Measurements from ENCODE around the gene PHKG1. TPM values are rescaled to one million over a fixed set of nuclear protein-coding genes. Genes with fewer than 3 reads are reported as not detected.

The PHKG1 gene
- polyA plus RNA-seq, 1 donor (not counting 4 experiments of a cell fraction or from before 2014, with no cell fraction given) = 0.25 TPM

GRCh38 chr7:56087445-56087844, 5.3 kb downstream of the PHKG1 start:
- Histone ChIP-seq H3K27me3 (ENCODE audit: control insufficient read depth, extremely low read depth, insufficient read depth, low read length) (no peaks in the 10 kb centered on the region), H3K36me3 (ENCODE audit: control insufficient read depth in 2 of 2, extremely low read depth in 1 of 2, insufficient read depth in 2 of 2, low read length in 2 of 2) (peaks cover 0 to 10% of the 10 kb centered on the region in 2 experiments), H3K4me3 (ENCODE audit: control insufficient read depth in 2 of 3, extremely low read depth in 1 of 3, insufficient read depth in 2 of 3, low read depth in 1 of 3, low read length in 3 of 3) (no peak overlapping the region), H4K20me1 (ENCODE audit: control insufficient read depth, extremely low read depth, insufficient read depth, low read length) (no peaks in the 10 kb centered on the region), H3K9me1 (ENCODE audit: control insufficient read depth, extremely low read depth, insufficient read depth, low read length) (no peaks in the 10 kb centered on the region), H3K27ac (ENCODE audit: control insufficient read depth, insufficient read depth, low read length) (no peak overlapping the region), H3K9me3 (ENCODE audit: control insufficient read depth, low read depth, low read length) (no peaks in the 10 kb centered on the region), H3K4me2 (ENCODE audit: control insufficient read depth, extremely low read depth, insufficient read depth, low read depth, low read length) (no peak overlapping the region), H3K4me1 (ENCODE audit: control insufficient read depth, extremely low read depth, insufficient read depth, low read length) (no peaks in the 10 kb centered on the region), H3K9ac (ENCODE audit: control insufficient read depth, extremely low read depth, insufficient read depth, low read length) (no peak overlapping the region), H2AFZ (ENCODE audit: control insufficient read depth, low read length) (no peak overlapping the region), H3K79me2 (ENCODE audit: control insufficient read depth, insufficient read depth, low read length) (no peaks in the 10 kb centered on the region)
- no peak for DNase-seq (ENCODE audit: low read depth, low spot score)
- no peak for FAIRE-seq
- dilution Hi-C loops (cut with MboI; ENCODE audit: extremely low pct_ligation_motif_present, low sequenced_read_pairs) = no loop called here
- TF ChIP-seq EZH2 (IDR thresholded peaks at IDR 0.05; ENCODE audit: low read length) = no peak
- no peak for TF ChIP-seq CTCF (optimal IDR thresholded peaks at IDR 0.05 in 1 of 3, IDR thresholded peaks at IDR 0.05 in 1 of 3, conservative IDR thresholded peaks at IDR 0.05 in 1 of 3; ENCODE audit: extremely low read depth in 1 of 3, insufficient read depth in 2 of 3, low read length in 3 of 3)

- dilution Hi-C loops (cut with MboI; ENCODE audit: extremely low pct_ligation_motif_present, low sequenced_read_pairs) = no loop called here
- Histone ChIP-seq H4K20me1 (ENCODE audit: control insufficient read depth, extremely low read depth, insufficient read depth, low read length) (no peaks in the 10 kb centered on the region), H3K4me3 (ENCODE audit: control insufficient read depth in 2 of 3, extremely low read depth in 1 of 3, insufficient read depth in 2 of 3, low read depth in 1 of 3, low read length in 3 of 3) (no peak overlapping the region), H3K9me1 (ENCODE audit: control insufficient read depth, extremely low read depth, insufficient read depth, low read length) (no peaks in the 10 kb centered on the region), H3K9me3 (ENCODE audit: control insufficient read depth, low read depth, low read length) (no peaks in the 10 kb centered on the region), H3K79me2 (ENCODE audit: control insufficient read depth, insufficient read depth, low read length) (no peaks in the 10 kb centered on the region), H3K9ac (ENCODE audit: control insufficient read depth, extremely low read depth, insufficient read depth, low read length) (no peak overlapping the region), H2AFZ (ENCODE audit: control insufficient read depth, low read length) (no peak overlapping the region), H3K27me3 (ENCODE audit: control insufficient read depth, extremely low read depth, insufficient read depth, low read length) (no peaks in the 10 kb centered on the region), H3K4me2 (ENCODE audit: control insufficient read depth, extremely low read depth, insufficient read depth, low read depth, low read length) (no peak overlapping the region), H3K36me3 (ENCODE audit: control insufficient read depth in 2 of 2, extremely low read depth in 1 of 2, insufficient read depth in 2 of 2, low read length in 2 of 2) (peaks cover 1 to 10% of the 10 kb centered on the region in 2 experiments), H3K27ac (ENCODE audit: control insufficient read depth, insufficient read depth, low read length) (no peak overlapping the region), H3K4me1 (ENCODE audit: control insufficient read depth, extremely low read depth, insufficient read depth, low read length) (no peaks in the 10 kb centered on the region)
- TF ChIP-seq EZH2 (IDR thresholded peaks at IDR 0.05; ENCODE audit: low read length) (no peak), CTCF (optimal IDR thresholded peaks at IDR 0.05 in 1 of 3, IDR thresholded peaks at IDR 0.05 in 1 of 3, conservative IDR thresholded peaks at IDR 0.05 in 1 of 3; ENCODE audit: extremely low read depth in 1 of 3, insufficient read depth in 2 of 3, low read length in 3 of 3) (no peak)
- FAIRE-seq = no peak
- DNase-seq (ENCODE audit: low read depth, low spot score) = no peak
Observed at GRCh38 chr7:56086761-56087160, 6.0 kb downstream of the PHKG1 start.
